NB4 (cell line): ENCODE measurements around the gene SIRPG.

Experiments used
- MYC ChIP-seq: IDR thresholded peaks from 2 replicates; pipeline ENCODE4 v1.6.1; 2011; ENCODE audit warnings: low read depth, low read length
- POLR2A ChIP-seq: IDR thresholded peaks from 2 replicates; pipeline ENCODE4 v1.6.1; 2011; ENCODE audit warnings: mild to moderate bottlenecking; ENCODE audit not compliant: insufficient read length; ENCODE audit errors: extremely low read depth
- TF ChIP-seq, protein P1 (sequence below): IDR thresholded peaks from one replicate; pipeline ENCODE4 v1.5.1; 2012; ENCODE audit warnings: low read depth, low read length
- TF ChIP-seq, protein P2 (sequence below): IDR thresholded peaks from 2 replicates; pipeline ENCODE4 v1.6.1; 2011; ENCODE audit warnings: low read depth, low read length

DNA sequence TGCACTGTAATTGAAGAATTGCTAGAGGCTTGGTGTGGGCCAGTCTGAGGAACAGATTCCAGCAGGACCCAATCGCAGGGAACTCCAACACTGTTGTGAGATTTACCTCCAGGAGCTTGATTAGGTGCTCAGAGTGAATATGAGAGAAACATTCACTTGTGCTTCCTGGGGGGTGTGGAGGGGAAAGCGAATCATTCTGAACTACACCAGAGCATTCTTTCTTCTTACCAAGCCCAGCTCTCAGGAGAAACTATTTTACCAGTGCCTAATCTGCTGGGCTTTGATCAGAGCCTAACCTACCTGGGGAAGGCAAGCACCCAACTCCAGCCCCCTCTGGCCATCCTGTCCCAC lies 30.4 kb downstream of the SIRPG start:
- TF ChIP-seq, protein P1, sequence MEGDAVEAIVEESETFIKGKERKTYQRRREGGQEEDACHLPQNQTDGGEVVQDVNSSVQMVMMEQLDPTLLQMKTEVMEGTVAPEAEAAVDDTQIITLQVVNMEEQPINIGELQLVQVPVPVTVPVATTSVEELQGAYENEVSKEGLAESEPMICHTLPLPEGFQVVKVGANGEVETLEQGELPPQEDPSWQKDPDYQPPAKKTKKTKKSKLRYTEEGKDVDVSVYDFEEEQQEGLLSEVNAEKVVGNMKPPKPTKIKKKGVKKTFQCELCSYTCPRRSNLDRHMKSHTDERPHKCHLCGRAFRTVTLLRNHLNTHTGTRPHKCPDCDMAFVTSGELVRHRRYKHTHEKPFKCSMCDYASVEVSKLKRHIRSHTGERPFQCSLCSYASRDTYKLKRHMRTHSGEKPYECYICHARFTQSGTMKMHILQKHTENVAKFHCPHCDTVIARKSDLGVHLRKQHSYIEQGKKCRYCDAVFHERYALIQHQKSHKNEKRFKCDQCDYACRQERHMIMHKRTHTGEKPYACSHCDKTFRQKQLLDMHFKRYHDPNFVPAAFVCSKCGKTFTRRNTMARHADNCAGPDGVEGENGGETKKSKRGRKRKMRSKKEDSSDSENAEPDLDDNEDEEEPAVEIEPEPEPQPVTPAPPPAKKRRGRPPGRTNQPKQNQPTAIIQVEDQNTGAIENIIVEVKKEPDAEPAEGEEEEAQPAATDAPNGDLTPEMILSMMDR, result no peak
- no peak for TF ChIP-seq POLR2A
- TF ChIP-seq, protein P2, sequence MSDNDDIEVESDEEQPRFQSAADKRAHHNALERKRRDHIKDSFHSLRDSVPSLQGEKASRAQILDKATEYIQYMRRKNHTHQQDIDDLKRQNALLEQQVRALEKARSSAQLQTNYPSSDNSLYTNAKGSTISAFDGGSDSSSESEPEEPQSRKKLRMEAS, result no peak
- no peak for TF ChIP-seq MYC
